GM12892 (cell line): ENCODE data around the gene EPHA1.

Experiments
- DNase-seq: peaks from one replicate; pipeline ENCODE4 v3.0.0; 2011; ENCODE audit not compliant: insufficient read length
- FAIRE-seq: peaks from 2 replicates; lab custom pipeline; 2011; peaks lifted over from hg19 to GRCh38; lab: Jason Lieb, UNC
- POLR2A ChIP-seq: IDR thresholded peaks from 2 replicates; pipeline ENCODE4 v1.6.1; 2011; ENCODE audit warnings: low read depth, low read length, control low read depth
- POLR2AphosphoS5 ChIP-seq: IDR thresholded peaks from 2 replicates; pipeline ENCODE4 v1.6.1; 2011; ENCODE audit warnings: low read depth, low read length, control low read depth
- TAF1 ChIP-seq: IDR thresholded peaks from 2 replicates; pipeline ENCODE4 v1.6.1; 2011; ENCODE audit warnings: low read depth, mild to moderate bottlenecking, control low read depth, low read length, borderline replicate concordance

Gene EPHA1

DNA sequence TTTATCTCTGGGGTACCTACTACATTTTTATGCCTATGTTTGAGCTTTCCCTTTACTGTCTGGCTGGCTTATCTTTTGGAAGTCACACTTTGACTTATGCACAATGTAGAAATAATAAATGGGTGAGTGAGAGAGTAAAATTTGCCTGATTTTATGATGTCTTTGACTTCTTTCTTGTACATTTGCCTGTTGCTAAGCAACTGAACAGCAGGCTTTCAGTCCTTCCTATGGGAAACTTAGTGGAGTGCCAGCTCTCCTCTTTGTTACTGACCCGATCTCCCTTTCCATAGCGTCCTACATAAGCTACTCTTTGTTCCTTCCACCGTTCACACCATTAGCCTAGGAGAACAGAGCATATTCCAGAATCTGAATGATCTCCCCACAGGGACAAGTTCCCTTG is 38.8 kb upstream of the EPHA1 start:
- DNase-seq, result no peak
- TF ChIP-seq POLR2A, result no peak
- TF ChIP-seq TAF1, result no peak
- no peak for TF ChIP-seq POLR2AphosphoS5
- no peak for FAIRE-seq

DNA sequence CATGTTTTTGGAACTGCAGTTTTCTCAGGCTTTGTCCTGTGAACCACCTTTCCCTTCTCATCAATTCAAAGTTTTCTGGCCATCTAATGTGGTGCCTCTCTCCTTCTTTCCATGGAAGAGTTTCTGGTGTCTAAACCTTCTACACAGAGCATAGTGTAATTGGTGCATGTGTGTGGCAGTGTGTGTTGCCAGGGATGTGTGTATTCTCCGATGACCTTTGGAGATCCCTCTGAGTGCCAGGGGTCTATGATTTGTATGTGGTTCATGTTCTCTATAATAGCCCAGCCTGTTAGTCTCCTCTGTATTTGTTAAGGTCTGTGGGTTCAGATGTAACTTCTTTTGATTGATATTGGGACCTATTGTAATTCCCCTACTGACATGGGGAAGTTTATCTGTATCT is 36.1 kb upstream of the EPHA1 start:
- DNase-seq, result no peak
- TF ChIP-seq POLR2AphosphoS5 (no peak), TAF1 (no peak), POLR2A (no peak)
- FAIRE-seq, result no peak

DNA sequence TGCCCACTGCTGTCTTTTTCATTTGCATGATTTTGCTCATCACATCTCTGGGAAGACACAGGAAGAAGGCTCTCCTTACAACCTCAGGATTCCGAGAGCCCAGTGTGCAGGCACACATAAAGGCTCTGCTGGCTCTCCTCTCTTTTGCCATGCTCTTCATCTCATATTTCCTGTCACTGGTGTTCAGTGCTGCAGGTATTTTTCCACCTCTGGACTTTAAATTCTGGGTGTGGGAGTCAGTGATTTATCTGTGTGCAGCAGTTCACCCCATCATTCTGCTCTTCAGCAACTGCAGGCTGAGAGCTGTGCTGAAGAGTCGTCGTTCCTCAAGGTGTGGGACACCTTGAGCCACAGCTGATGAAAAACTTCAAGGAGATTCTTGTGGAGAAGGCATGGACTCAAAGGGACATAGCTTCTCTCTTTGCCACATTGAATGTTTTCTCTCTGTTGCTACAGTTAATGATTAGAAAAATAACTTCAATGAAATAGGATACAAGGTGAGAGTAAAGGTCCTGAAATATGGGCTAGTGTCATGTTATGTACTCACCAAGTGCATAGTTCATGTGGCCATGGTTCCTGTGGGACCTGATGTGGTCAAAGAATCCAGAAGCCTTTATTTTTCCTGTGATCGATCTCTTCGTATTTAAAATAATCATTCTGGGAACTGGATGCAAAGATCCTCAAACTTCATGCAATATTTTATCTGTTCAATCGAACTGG is 35.6 kb upstream of the EPHA1 start:
- DNase-seq (no peak), FAIRE-seq (no peak)
- TF ChIP-seq POLR2A (no peak), TAF1 (no peak), POLR2AphosphoS5 (no peak)

DNA sequence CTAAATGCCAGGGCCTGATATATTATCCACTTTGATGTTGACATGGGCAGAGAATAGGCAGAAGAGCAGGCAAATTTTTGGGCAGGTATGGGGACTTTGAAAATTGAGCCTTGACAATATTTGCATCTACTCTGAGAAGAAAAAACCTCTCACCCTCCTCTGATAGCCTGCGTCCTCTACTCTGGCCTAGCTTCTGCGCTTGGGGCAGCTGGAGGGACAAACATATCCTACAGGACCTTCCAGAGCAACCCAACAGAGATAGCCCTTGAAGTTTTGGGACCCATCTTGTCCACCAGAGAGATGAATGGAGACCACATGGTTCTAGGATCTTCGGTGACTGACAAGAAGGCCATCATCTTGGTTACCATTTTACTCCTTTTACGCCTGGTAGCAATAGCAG is 34.5 kb upstream of the EPHA1 start, which contains the start of gene TAS2R60:
TSS of gene TAS2R60 (plus strand) at position 301 of the 400 bp plus-strand sequence. CDS start at position 301, 0 bp downstream.
- no peak for FAIRE-seq
- no peak for DNase-seq
- TF ChIP-seq POLR2AphosphoS5 (no peak), TAF1 (no peak), POLR2A (no peak)

DNA sequence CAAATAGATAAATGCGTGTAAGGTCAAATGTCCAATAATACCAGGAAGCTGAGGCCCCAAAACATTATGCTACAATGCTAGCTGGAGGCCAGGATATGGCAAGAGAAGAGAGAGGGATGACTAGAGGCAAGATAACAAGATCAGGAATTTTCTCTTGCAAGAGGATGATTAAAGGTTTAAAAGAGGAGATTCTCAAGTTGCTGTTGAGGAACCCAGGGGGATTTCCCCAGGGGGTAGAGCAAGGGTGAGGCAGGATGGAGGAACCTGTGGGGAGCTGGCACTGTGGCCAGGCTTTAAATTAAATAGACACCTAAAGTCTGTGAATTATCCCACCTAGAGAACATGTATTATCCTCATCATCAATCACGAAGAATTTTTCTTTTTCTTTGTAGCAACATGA is 31.2 kb upstream of the EPHA1 start:
- no peak for DNase-seq
- no peak for FAIRE-seq
- TF ChIP-seq POLR2A (no peak), TAF1 (no peak), POLR2AphosphoS5 (no peak)

DNA sequence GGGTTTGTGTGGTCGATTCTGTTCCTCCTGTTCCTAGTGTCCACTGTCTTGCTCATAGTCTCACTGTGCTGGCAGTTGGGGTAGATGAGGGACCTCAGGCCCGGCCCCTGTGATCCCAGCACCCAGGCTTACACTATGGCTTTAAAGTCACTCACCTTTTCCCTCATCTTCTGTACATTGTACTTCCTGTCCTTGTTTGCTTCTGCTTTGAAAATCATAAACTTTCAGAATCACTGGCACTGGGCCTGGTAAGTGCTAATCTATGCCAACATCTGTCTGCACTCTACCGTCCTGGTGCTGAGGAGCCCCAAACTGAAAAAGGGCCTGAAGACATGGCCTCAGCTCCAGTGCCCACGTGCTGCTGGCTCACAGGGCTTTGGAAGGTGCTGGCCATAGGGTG is 28.9 kb upstream of the EPHA1 start:
- FAIRE-seq, result no peak
- DNase-seq, result no peak
- TF ChIP-seq POLR2A (no peak), TAF1 (no peak), POLR2AphosphoS5 (no peak)

DNA sequence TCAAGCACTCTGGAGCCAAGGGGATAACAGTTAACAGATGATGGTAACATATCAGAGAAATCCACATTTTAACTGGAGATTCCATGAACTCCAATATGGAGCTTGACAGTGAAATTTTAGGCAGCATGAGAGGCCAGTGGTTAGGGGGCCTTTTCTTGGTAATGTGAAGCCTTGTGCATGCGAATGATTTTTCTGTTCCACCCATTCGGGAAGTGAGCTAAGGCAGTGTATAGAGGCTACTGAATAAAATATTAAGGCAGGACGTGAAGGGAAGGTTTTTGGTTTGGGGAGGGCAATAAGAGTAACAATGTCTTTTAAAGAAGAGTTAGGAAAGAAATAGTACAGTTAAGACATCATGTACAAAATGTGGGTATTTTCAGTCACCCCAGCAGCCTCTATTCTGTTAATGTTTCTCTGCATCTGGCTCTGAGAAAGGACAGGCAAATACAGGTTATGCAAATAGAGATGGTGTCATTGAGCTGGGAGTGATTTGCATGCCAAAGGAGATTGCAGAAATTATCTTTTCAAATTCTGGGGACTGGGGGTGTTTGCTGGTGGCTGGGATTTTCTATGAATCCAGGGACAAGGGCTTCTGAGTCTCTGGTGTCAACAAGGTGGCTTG is 27.8 kb upstream of the EPHA1 start:
- no peak for TF ChIP-seq POLR2AphosphoS5
- no peak for TF ChIP-seq POLR2A
- TF ChIP-seq TAF1, result no peak
- FAIRE-seq (no peak), DNase-seq (no peak)

DNA sequence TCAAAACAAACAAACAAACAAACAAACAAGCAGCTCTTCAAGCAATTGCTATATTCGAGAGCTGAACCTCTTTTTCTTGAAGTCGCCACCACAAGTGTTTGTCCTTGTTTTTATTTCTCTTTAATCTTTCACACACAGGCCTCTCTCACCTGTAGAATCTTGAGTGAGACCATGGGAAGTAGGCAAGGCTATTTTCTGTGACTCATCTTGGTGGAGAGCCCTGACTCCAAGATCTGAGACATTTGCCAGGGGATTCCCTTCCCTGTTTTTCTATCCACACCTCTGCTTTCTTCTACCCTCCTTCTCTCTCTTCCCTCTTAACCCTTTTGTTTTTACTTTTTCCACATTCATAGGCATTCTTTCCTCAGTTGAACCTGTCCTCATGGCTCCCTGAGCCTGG is 26.6 kb upstream of the EPHA1 start:
- TF ChIP-seq TAF1 (no peak), POLR2AphosphoS5 (no peak), POLR2A (no peak)
- no peak for DNase-seq
- no peak for FAIRE-seq

DNA sequence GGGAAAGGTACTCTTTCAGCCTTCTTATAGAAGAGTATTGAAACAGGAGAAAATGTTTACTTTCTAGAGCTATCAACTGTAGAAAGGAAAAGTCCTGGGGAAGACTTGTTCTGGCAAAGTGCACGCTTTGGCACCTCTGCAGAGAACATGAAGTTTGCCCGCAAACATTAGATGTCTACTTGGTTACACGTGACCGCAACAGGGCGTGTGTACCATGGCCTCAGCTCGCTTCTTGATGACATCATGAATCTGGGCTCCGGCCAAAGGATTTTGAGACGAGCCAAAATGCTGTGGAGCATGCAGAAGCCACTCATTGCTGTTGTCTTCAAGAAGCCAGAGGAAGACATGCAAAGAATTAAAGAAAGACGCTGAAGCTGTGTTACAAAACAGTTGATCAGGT is 26.0 kb upstream of the EPHA1 start:
- no peak for DNase-seq
- FAIRE-seq, result no peak
- TF ChIP-seq POLR2A, result no peak
- TF ChIP-seq TAF1, result no peak
- no peak for TF ChIP-seq POLR2AphosphoS5

DNA sequence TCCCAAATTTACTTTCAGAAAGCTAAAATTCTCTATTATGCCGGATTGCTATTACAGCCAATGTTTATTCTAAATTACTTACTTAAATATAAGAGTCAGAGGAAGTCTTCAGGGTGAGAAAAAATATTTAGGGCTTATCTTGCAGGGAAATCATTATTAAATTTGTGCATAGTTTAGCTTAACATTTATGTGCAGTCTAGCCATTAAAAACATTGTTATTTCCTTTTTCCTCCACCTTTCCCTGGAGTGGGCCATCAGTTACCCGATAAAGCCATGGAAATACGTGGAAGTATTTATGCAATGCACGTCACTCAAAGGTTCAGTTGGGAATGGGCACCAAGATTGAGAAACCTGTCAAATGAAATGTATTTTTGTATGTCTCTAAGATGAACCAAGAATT is 25.1 kb upstream of the EPHA1 start:
- no peak for DNase-seq
- TF ChIP-seq TAF1 (no peak), POLR2AphosphoS5 (no peak), POLR2A (no peak)
- no peak for FAIRE-seq

DNA sequence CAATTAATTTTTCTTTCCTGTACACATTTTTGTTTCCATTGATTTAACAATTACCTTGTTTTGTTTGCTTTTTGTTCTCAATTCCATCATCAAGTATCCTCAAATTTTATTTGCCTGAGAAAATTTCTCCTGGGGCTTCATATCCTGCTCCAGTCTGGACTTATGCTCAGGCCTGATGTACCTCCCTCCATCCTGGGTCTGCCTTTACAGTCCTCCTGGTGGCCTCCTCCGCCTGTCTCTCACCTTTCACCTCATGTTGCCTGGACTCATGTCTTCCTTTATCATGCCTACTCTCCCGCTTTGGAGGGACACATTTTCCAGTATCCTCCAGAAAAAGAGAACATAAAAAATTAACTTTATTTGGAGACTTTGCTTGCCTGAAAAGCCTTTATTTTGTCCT is 22.5 kb upstream of the EPHA1 start:
- no peak for TF ChIP-seq TAF1
- TF ChIP-seq POLR2A, result no peak
- TF ChIP-seq POLR2AphosphoS5, result no peak
- DNase-seq (no peak), FAIRE-seq (no peak)

DNA sequence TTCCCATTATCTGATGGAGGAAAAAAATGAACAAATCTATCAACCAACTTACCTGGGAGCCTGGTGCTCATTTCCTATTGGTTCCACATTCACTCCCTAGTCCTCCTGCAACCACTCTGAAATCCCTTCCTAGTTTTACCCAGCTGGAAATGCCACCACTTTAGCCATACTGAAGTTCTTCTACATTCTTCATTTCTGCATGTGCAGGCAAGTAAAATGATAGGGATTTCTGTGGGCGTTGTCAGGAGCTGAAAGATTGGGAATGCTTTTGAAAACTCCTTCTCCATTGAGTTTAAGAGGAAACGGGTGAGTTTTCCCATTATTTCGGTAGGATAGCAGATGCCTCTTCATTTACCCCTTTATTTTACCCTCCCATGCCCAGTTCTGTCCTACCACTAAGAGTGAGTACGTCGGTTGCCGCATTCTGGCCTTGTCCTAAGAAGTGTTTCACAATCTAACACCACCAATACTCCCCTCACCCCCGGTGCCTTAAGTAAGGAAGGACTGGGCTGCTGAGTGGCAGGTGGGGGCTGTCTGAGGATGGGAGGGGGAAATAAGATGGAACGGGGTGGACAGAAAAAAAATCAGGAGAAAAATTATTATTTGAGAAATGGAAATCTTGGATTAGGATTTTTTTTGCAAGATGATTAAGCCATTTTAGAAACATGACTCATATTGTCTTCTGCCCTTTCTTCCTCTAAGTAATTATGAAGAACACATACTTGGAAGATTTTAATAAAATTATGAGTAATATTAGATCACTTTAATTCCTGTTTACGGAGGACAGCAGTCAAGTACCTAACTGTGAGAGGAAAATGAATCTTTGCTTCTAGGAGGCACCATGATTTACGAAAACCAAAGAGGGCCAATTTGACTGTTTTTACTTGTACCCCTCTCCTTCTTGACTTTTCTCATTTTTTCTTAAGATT is 21.4 kb upstream of the EPHA1 start:
- FAIRE-seq (no peak), DNase-seq (no peak)
- TF ChIP-seq POLR2AphosphoS5, result no peak
- TF ChIP-seq TAF1, result no peak
- no peak for TF ChIP-seq POLR2A
